GM21528 (cell line): Measurements from ENCODE around the gene SEMA4C.

Experiments
- ATAC-seq: cut with Tn5 transposase; IDR thresholded peaks from one replicate; pipeline ENCODE4 v1.9.1; 2021; ENCODE audit warnings: mild to moderate bottlenecking, moderate library complexity; ENCODE audit not compliant: unreplicated experiment, low FRiP score

Gene SEMA4C

DNA sequence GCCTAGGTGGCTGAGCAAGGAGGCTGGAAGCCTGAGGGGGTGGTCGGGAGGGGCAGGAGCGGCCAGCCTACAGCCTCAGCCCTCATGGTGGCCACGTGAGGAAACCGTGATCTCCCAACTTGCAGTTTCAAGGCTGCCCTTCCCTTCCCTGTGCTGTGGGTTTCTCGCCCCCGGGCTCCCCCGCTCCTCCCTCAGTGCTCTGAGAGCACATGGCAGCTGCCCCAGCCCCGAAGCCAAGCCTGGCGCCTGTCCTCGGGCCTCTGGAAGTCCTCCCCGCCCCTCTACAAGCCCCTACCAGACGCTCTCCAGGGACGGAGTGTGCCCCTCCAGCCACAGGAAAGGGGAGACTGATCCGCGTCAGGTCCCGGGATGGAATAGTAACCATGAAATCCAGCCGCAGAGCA lies 25.5 kb downstream of the SEMA4C start:
- ATAC-seq, result no peak

DNA sequence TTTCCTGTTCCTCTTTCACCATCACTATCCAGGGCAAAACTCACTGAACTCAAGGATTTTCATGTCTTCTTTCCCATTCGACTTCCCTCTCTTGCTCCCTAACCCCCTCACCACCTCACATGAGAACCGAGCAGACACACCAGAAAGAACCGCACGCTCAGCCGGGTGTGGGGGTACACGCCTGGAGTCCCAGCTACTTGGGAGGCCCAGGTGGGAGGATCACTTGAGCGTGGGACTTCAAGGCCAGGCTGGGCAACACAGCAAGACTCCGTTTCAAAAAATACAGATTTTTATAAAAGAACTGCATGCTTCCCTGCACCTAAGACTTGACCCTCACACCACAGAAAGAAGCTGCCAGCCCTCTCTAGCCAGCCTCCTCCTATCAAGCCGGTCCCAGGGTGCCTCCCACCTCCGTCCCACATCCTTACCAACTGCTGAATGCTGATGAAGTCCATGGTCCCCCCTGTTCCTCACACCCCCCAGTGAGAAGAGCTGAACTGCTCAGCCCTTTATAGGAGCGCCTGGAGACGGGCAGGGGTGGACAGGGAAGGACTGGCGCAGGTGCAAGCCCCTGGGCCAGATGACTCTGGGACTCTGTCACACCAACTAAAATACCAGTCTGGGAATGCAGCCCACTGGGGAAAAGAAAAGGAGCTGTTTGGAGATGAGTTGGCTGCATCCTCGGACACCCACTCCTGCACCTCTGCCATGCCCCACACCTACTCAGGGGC lies 26.2 kb downstream of the SEMA4C start, which contains the start of gene ANKRD23:
Gene ANKRD23 (minus strand): TSS at position 484 of the 731 bp plus-strand sequence. CDS start 29 bp downstream, at position 455.
- ATAC-seq, result no peak

DNA sequence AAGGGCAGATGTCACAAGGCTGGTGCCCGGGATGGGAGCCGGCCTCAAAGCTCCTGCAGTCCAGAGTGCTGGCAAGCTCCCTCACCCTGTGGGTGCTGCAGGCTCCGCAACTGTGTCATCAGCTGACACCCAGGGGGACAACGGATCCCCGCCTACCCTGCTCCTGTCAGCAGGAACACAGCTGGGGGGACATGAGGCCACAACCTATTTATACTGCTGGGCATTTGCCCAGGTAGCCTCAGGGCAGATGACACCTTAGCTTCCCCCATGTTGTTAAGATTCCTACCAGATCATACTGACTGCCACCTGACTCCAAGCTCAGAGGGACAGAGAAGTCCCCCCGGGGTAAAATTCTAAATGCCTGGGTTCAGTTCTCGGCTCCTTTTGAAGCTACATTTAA lies 27.3 kb downstream of the SEMA4C start:
- ATAC-seq, result no peak

DNA sequence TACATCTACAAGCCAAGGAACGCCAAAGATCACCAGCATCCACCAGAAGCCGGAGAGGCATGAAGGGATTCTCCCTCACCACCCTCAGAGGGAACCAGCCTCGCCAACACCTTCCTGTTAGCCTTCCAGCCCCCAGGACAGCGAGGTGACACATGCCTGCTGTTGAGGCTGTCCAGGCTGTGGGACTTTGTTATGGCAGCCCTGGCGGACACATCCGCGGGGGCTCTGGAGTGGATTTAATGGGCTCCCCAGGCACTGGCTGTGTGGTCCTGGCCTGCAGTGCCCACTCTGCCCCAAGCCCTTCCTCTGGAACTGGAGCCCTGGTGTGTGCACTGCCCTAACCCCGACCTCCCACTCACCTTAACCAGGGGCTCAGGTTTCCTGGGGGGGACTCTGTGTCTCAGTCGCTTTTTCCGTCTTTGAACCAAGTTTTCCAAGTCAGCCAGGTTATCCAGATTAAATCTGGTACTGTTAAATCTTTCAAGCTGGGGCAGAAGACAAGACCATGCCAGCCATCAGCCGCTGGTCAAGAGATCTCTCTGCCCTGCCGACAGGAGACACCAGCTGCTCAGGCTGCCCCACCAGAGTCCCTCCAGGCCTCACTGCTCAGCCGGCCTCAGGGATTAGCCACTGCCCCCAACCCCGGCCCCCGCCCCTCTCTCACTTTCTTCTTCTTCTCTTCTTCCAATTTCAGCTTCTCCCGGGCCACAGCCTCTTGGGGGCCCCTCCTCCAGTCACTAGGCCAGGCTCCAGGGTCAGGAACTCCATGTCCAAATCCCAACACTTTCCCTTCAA lies 28.0 kb downstream of the SEMA4C start:
- ATAC-seq, result no peak

DNA sequence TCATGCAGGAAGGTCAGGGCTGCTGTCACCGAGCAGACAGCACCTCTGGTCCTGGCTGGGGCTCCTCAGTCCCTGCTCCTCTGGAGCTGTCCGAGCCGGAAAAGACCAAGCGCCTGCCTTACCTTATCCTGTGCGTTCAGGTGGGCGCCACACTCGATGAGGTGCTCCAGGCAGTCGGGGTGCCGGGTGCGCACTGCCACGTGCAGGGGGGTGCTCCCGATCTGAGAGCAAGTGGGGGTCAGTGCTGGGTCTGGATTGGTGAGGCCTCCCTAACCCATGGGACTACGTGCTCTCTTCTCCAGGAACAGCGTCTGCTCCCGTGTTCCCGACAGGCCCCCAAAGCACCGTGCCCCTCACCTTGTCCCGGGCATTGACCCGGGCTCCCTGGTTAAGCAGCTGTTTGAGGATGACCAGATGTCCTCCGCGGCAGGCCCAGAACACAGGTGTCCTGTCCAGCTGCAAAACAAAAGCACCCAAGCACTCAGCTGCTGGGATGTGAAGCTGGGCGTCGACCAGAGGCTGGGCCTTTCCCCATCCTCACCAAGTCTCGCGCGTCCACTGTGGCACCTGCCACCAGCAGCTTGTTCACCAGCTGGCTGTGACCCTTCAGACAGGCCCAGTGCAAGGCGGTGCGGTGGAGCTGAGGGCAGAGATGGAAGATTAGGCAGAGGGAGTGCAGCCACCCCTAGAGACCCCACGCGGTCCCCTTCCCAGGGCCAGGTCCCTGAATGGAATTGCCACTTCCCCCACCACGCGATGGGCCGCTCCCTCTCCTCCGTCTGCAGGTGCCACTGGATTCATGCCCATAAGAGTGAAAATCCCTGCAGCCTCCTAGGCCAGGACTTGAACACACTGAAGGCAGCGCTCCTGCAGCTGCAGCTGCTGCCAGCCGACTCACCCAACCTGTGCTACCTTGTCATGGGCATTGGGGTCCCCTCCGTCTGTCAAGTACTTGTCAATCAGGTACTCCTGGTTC lies 29.7 kb downstream of the SEMA4C start:
- no peak for ATAC-seq

DNA sequence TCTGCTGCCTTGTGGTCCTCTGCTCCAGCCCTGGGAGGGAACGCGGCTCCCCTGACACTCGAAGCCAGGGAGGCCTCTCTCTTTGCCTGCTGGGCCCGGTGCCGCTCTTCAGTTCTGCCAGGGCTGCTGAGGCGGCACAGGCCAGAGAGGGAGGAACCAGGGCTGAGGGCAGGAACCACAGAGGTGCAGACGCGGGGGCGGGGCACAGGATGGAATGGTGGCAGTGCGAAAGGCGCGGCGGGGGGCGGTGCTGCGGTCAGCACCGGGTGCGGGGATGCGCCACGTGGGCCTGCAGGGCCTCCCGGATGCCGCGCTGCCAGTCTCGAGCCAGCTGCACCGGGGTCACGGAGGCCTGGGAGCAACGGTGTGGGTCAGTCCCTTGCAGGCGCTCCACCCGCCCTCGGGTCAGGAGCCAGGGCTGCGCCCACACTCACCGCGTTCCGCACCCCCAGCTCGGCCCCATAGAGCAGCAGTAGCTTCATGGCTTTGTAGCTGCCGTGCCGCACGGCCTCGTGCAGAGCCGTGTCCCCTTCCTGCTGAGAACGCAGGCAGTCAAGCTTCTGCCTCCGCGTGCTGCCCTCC lies 30.5 kb downstream of the SEMA4C start:
- peak; percentile 61 for ATAC-seq

DNA sequence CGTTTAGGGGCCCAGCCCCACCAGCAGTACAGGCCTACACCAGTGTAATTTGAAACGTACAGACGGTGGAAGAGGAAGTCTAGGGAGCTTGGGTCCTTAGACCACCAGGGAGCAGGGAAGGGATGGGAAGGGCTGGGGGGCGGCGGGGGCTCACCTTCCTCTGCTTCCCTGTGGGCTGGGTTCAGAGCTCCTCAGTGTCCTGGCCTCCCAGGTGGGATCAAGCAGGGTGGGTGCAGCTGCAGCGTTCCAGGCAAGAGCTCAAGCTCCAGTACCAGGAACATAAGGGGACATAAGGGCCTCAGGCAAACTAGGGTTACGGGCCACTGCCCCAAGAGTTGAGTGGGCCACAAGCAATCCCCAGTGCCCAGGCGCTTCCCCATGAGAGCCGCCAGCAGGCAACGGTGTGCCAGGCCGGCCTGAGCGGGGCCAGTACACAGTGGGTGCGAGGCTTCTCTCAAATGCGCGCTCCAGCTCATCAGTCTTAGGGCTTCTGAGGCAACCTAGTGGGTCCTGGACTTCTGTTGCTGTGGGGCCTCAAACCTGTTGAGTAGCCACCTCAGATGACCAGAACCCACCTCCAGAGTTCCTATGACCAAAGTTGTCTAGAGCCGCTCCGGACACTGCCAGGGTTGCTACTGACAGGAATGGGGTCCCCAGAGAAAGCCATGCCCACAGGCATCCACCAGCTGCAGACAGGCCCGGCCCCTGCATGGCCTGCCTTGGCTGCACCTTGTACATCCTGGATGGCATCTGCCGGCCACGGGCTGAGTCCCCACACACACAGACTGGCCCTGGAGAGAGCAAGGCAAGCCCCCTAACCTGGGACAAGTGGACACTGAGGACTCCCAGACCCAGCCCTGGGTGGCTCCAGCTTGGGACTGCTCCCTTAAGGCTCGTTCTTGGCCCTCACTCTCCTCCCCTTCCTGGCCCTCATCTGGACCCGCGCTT lies 31.3 kb downstream of the SEMA4C start:
- ATAC-seq, result no peak

DNA sequence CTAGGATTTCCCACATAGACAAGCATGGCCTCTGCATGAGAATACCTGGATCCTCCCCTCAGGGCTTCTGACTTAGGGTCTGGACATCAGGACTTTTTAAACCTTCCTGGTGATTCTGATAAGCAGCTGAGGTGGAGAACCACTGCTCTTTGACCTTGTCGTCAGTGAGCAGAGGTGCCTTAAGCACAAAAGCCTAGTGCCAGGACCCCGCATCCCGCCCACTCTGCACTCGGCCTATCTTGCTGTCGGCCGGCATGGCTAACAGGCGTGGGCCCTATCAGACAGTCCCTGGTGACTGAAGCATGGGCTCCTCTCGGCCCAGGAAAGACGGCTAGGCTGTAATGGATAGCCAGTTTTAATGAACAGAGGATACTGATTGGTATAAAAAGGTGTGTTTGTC lies 32.3 kb downstream of the SEMA4C start:
- no peak for ATAC-seq

DNA sequence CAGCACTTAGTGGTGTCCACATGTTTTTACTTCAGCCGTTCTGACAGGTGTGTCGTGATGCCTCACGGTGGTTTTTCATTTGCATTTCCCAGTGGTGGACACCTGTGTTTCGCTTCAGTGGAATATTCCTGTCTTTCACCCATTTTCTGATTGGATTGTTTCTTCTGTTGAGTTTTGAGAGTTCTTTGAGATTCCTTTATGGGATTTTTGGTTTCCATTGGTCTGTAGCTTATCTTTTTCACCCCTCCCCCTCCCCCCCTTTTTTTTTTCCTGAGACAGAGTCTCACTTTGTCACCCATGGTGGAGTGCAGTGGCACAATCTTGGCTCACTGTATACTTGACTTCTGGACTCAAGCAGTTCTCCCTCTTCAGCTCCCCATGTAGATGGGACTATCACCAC lies 34.0 kb downstream of the SEMA4C start:
- no peak for ATAC-seq

DNA sequence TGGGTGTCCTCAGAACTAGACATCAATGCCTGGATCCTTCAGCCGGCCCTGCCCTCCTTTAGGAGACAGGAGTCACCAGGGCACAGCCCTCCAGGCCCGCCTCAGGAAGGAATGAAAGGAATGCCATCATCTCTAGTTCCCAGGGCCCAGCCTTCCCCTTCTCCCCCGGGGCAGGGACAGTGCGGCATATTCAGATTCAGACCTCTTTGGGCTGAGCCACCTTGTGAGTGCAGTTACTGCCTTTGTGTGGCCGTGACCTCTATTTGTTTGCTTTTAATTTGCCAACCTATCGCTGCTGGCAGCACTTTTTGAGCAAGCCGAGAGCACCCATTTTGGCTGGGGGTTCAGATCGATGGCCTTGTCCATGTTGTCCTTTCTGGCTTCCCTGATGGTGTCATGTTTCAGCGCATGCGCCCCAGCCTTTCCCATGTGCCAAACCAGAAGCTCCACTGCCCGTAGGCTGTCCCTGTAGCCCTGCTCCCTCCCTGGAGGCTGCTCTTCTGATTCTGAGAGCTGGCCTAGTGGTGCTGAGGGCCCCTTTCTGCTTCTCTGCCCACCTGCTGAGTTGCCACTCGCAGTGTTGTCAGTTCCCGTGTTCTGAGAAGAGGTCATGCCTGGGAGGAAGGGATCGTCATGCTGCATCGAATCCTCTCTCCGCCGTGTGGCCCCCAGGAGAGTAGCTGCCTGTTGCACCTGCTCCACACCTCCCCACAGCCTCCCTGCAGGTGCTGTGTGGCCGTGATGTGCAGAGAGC lies 36.9 kb downstream of the SEMA4C start:
- no peak for ATAC-seq

DNA sequence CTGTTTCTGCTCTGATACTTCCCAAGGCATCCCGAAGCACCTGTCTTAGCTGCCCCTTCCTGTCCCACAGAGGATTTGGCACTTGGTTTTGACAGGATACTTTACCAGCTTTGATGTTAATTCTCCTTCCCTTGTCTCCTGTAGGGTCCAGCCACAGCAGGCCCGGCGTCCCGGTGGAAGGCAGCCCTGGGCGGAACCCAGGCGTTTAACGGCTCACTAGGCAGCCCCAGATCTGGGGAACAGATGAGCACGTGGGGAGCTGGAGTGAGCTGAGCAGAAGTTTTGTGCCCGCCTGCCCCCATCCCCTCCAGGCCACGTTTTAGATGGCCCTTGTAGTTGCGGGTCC lies 37.5 kb downstream of the SEMA4C start:
- ATAC-seq, result no peak

DNA sequence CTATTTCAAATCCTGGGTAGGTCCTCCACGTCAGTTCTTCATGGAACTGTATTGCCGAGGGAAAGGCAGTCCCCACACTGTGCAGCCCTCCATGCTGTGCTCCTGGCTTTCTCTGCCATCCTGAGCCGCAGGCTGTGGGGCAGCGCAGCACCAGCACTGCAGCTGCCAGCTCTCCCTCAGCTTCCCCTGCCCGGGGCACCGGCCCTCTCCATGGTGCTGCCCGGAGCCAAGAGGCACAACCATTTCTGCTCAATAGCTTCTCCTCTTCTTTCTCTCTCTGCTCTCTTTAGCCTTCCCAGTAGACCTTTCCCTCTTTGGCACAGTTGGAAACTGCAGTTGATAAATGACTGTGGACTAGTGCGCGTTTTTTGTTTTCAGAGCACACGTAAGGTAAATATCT lies 38.2 kb downstream of the SEMA4C start:
- ATAC-seq, result no peak

DNA sequence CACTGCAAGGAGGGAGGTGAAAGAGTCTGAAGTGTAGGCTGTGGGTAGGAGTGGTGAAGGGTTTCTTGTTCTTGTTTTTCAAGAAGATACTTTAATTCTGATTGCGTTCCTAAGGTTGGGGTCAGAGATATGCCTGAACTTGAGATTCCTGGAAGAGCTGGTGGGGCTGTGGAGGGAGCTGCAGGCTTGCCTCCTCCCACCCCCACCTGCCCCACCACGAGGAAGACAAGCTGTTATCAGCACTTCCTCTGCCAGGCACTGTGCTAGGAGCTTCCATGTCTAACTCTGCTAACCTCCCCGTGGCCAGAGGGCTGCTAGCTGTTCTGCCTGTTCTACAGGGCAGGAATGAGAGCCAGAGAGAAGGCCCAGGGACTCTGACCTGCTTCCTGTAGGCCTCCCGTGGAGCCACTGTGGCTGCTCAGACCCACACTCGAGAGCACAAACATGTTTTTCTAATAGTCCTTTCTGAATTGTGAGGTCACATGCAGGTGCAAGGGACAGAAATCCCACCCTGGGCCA lies 39.8 kb downstream of the SEMA4C start:
- ATAC-seq, result no peak

DNA sequence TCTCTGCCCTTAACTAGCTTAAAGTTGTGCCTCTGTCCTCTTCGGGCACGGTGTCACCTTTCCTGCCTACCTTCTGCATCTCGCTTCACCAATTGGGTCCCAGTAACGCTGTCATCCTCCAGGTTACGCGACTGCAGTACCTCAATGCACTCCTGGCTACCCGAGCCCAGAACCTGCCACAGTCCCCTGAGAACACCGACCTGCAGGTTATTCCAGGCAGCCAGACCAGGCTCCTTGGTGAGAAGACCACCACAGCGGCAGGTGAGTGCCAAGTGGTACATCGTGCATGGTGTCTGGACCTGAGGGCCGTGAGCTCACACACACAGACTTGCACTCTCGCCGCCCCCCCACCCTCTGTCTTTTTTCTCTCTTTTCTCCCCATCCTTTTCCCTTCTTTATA lies 41.0 kb downstream of the SEMA4C start:
- ATAC-seq, result no peak

DNA sequence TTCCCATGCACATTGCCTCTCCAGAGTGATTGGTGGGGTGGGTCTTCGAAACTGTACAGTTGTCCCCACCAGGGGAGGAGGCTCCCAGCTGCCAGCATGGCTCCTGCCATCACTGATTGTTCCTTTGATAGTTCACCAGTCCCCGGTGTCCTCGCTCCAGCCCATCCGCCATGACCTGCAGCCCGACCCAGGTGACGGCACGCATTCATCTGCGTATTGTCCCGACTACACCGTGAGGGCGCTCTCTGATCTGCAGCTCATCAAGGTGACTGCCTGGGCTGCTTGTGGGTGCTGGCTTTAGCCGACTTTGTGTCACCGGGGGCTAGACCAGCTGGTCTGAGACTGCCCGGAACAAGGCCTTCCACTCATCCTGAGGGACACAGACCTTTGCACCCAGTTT lies 41.4 kb downstream of the SEMA4C start:
- ATAC-seq, result no peak

DNA sequence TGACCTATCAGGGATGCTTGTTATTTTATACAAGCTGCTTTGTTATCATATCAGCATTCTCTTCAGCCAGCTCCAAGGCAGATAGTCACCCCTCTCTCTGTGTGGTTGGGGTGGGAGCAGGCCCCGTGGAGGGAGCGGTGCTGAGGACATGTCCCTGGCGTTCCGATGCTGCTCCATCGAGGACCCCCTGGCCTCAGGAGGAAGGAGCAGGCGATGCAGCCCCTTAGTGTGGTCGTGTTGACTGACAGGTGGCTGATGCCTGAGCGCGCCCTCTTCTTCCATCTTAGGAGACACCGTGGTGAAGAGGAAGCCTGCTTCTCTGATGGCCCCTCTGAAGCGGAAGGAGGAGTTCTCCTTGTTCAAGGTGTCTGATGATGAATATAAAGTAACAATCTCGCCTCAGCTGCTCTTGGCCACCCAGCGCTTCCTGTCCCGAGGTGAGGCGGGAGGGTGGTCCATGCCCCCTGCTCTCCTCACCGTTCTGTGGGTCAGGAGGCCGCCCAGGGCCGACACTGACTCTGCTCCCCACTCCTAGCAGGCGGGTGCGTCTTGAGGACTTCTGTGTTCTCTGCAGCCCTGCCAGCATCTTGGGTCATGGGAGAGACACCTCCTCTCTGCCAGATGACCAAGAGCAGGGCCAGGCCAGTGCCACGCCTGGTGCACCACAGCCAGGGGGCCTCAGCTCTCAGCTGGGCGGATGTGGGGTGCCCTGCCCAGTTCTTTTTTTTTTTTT lies 43.2 kb downstream of the SEMA4C start:
- no peak for ATAC-seq

DNA sequence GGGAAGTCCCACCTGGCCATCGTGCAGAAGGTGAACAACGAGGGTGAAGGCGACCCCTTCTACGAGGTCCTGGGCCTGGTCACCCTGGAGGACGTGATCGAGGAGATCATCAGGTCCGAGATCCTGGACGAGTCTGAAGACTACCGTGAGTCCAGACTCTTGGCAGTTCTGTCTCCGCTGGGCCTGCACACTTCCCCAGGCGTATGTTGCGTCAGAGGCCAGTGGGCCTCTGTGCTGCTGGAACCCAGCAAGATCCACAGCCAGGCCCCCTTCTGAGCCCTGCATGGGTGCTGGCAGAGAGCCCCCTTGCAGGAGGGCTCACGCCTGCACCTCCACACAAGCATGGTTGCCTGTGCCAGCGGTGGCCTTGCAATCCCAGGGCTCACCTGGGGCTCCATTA lies 44.8 kb downstream of the SEMA4C start:
- no peak for ATAC-seq
